Glutamatergic neuron (in vitro differentiated cells): ENCODE results near the gene HIPK4. TPM values are rescaled to one million over a fixed set of nuclear protein-coding genes. Genes with fewer than 3 reads are reported as not detected.

Experiments
- DNase-seq: peaks from one replicate; pipeline ENCODE4 v3.0.0; 2022
- H3K27ac Mint-ChIP-seq: one replicate; pipeline ENCODE4 v1.8.0; 2020; ENCODE audit warnings: mild to moderate bottlenecking, mixed read lengths, inconsistent platforms; ENCODE audit not compliant: unreplicated experiment
- H3K27me3 Mint-ChIP-seq: one replicate; pipeline ENCODE4 v1.8.0; 2020; ENCODE audit warnings: mild to moderate bottlenecking, moderate library complexity, mixed read lengths, inconsistent platforms; ENCODE audit not compliant: unreplicated experiment
- H3K36me3 Mint-ChIP-seq: one replicate; pipeline ENCODE4 v1.8.0; 2020; ENCODE audit warnings: mild to moderate bottlenecking, mixed read lengths, inconsistent platforms; ENCODE audit not compliant: unreplicated experiment
- H3K4me1 Mint-ChIP-seq: one replicate; pipeline ENCODE4 v1.8.0; 2020; ENCODE audit warnings: mild to moderate bottlenecking, low read depth, mixed read lengths, inconsistent platforms; ENCODE audit not compliant: unreplicated experiment
- H3K4me3 Mint-ChIP-seq: one replicate; pipeline ENCODE4 v1.8.0; 2020; ENCODE audit warnings: mild to moderate bottlenecking, mixed read lengths, inconsistent platforms; ENCODE audit not compliant: unreplicated experiment
- H3K9me3 Mint-ChIP-seq: one replicate; pipeline ENCODE4 v1.8.0; 2020; ENCODE audit warnings: mild to moderate bottlenecking, moderate library complexity, mixed read lengths, inconsistent platforms; ENCODE audit not compliant: unreplicated experiment
- CTCF ChIP-seq: fragments of 200-600 bp; sonication (generic); IDR thresholded peaks from one replicate; pipeline ENCODE4 v1.5.0; 2021; ENCODE audit not compliant: partially characterized antibody, unreplicated experiment
- total RNA-seq: library from RNA; stranded (reverse); fragmentation: NEBNext Ultra II Directional; extraction: Animal tissue kit (Norgen Biotek cat#: 25700); gene quantifications from one replicate; pipeline ENCODE4 v1.2.1, GENCODE V29; 2021; ENCODE audit not compliant: unreplicated experiment

The HIPK4 gene
- total RNA-seq, 1 donor from 2014 or later, result not detected

- Mint-ChIP-seq H3K9me3 (peaks cover 15% of the 10 kb centered on the region), H3K27ac (no peak overlapping the region), H3K36me3 (no peaks in the 10 kb centered on the region), H3K4me1 (no peaks in the 10 kb centered on the region), H3K4me3 (no peak overlapping the region), H3K27me3 (peaks cover 4% of the 10 kb centered on the region)
- no peak for TF ChIP-seq CTCF
- DNase-seq, result no peak
Measured at GRCh38 chr19:40389404-40390083, 437 bp downstream of the HIPK4 start.

GRCh38 chr19:40388481-40388880, 1.5 kb downstream of the HIPK4 start:
- Mint-ChIP-seq H3K4me3 (no peak overlapping the region), H3K27me3 (peaks cover 8% of the 10 kb centered on the region), H3K9me3 (peaks cover 15% of the 10 kb centered on the region), H3K4me1 (no peaks in the 10 kb centered on the region), H3K27ac (no peak overlapping the region), H3K36me3 (no peaks in the 10 kb centered on the region)
- no peak for DNase-seq
- TF ChIP-seq CTCF, result no peak

GRCh38 chr19:40387155-40387554, 2.8 kb downstream of the HIPK4 start:
- Mint-ChIP-seq H3K9me3 (peaks cover 8% of the 10 kb centered on the region), H3K27ac (no peak overlapping the region), H3K36me3 (no peaks in the 10 kb centered on the region), H3K27me3 (peaks cover 8% of the 10 kb centered on the region), H3K4me1 (no peaks in the 10 kb centered on the region), H3K4me3 (no peak overlapping the region)
- DNase-seq, result no peak
- no peak for TF ChIP-seq CTCF

GRCh38 chr19:40383668-40384248, 6.2 kb downstream of the HIPK4 start:
- no peaks in the 10 kb centered on the region for H3K4me1 Mint-ChIP-seq
- H3K27me3 Mint-ChIP-seq, result peaks cover 13% of the 10 kb centered on the region
- no peak overlapping the region for H3K27ac Mint-ChIP-seq
- peaks cover 13% of the 10 kb centered on the region for H3K9me3 Mint-ChIP-seq
- H3K36me3 Mint-ChIP-seq, result no peaks in the 10 kb centered on the region
- no peak overlapping the region for H3K4me3 Mint-ChIP-seq
- TF ChIP-seq CTCF, result no peak
- DNase-seq, result no peak

GRCh38 chr19:40381321-40381720, 8.7 kb downstream of the HIPK4 start:
- no peaks in the 10 kb centered on the region for H3K36me3 Mint-ChIP-seq
- H3K4me3 Mint-ChIP-seq, result no peak overlapping the region
- TF ChIP-seq CTCF, result peak; percentile 15
- H3K27ac Mint-ChIP-seq, result peak overlapping the region; percentile 38
- no peak for DNase-seq
- H3K9me3 Mint-ChIP-seq, result peaks cover 13% of the 10 kb centered on the region
- H3K4me1 Mint-ChIP-seq, result no peaks in the 10 kb centered on the region
- peaks cover 11% of the 10 kb centered on the region for H3K27me3 Mint-ChIP-seq
